Liver (tissue), 3 donors: ENCODE data around the gene GAMT.
A peak's percentile ranks its signal among the peaks of the same experiment; 100 is the strongest.

Source experiments
- CTCF ChIP-seq: fragments of 150-350 bp; IDR thresholded peaks from 2 replicates; pipeline ENCODE4 v1.5.1; 2017; ENCODE audit warnings: improper control_type of control experiment, low read depth, low read length; ENCODE audit not compliant: missing input control
- RAD21 ChIP-seq, 2 donors: IDR thresholded peaks; 2 replicates each; pipeline ENCODE4 v1.6.1; 2016; ENCODE audit warnings: antibody characterized with exemption in 2 of 2, mild to moderate bottlenecking in 2 of 2
- SP1 ChIP-seq: IDR thresholded peaks from 2 replicates; pipeline ENCODE4 v1.6.1; 2018; ENCODE audit warnings: antibody characterized with exemption, mild to moderate bottlenecking
- TAF1 ChIP-seq: conservative IDR thresholded peaks from 2 replicates; pipeline ENCODE4 v1.6.1; 2016; ENCODE audit warnings: antibody characterized with exemption, mild to moderate bottlenecking
- donor health status: healthy.
- donor health status: healthy.

- TF ChIP-seq CTCF (peak; percentile 38), SP1 (no peak), TAF1 (no peak), RAD21 (IDR thresholded peaks at IDR 0.05) (no peak)
Observed at GRCh38 chr19:1401138-1401888, at the start of gene GAMT.
